HepG2 (cell line): ENCODE results near the gene COX7A2L. TPM values are rescaled to one million over a fixed set of nuclear protein-coding genes. Genes with fewer than 3 reads are reported as not detected.

Source experiments
- ATF7-NPFF ChIP-seq: sonication (generic); formaldehyde crosslinking; IDR thresholded peaks from 2 replicates; pipeline ENCODE4 v1.8.1; 2023; ENCODE audit warnings: mild to moderate bottlenecking, low read depth, missing genetic modification reagents, moderate library complexity
- BHLHE40 ChIP-seq: IDR thresholded peaks from 2 replicates; pipeline ENCODE4 v1.6.1; 2011; ENCODE audit warnings: low read length, improper control_type of control experiment
- BORCS8-MEF2B ChIP-seq: sonication (generic); formaldehyde crosslinking; IDR thresholded peaks from 2 replicates; pipeline ENCODE4 v1.8.0; 2022; ENCODE audit warnings: mild to moderate bottlenecking, missing genetic modification reagents
- BRD4 ChIP-seq: sonication (generic); formaldehyde crosslinking; IDR thresholded peaks from 2 replicates; pipeline ENCODE4 v1.4.0; 2020; ENCODE audit warnings: missing genetic modification reagents
- FOXO4 ChIP-seq: sonication (generic); formaldehyde crosslinking; conservative IDR thresholded peaks from 2 replicates; pipeline ENCODE4 v1.8.1; 2023; ENCODE audit warnings: missing genetic modification reagents
- GFI1 ChIP-seq: sonication (generic); formaldehyde crosslinking; IDR thresholded peaks from 2 replicates; pipeline ENCODE4 v1.5.0; 2020; ENCODE audit warnings: missing genetic modification reagents, mild to moderate bottlenecking, borderline replicate concordance
- JUND ChIP-seq: sonication (generic); formaldehyde crosslinking; IDR thresholded peaks from 2 replicates; pipeline ENCODE4 v1.8.0; 2022; ENCODE audit warnings: mild to moderate bottlenecking, missing genetic modification reagents
- RAD51 ChIP-seq: fragments of 450-650 bp; IDR thresholded peaks from 2 replicates; pipeline ENCODE4 v1.6.1; 2016; ENCODE audit warnings: borderline replicate concordance
- U2AF2 ChIP-seq: fragments of 200-400 bp; formaldehyde crosslinking; IDR thresholded peaks from 2 replicates; pipeline ENCODE4 v1.6.1; 2017; ENCODE audit warnings: low read depth, mild to moderate bottlenecking, low read length
- ZBTB39 ChIP-seq: sonication (generic); formaldehyde crosslinking; IDR thresholded peaks from 2 replicates; pipeline ENCODE4 v1.5.0; 2020; ENCODE audit warnings: missing genetic modification reagents
- ZMAT5 ChIP-seq: sonication (generic); formaldehyde crosslinking; IDR thresholded peaks from 2 replicates; pipeline ENCODE4 v1.5.0; 2020; ENCODE audit warnings: mild to moderate bottlenecking, low read depth, missing genetic modification reagents, borderline replicate concordance
- ZNF225 ChIP-seq: sonication (generic); formaldehyde crosslinking; IDR thresholded peaks from 2 replicates; pipeline ENCODE4 v1.4.0; 2020; ENCODE audit warnings: mild to moderate bottlenecking, missing genetic modification reagents
- ZNF264 ChIP-seq: sonication (generic); formaldehyde crosslinking; IDR thresholded peaks from 2 replicates; pipeline ENCODE4 v1.4.0; 2020; ENCODE audit warnings: missing genetic modification reagents
- ZNF282 ChIP-seq: fragments of 450-650 bp; IDR thresholded peaks from 2 replicates; pipeline ENCODE4 v1.6.1; 2018; ENCODE audit not compliant: partially characterized antibody
- ZNF33A ChIP-seq: sonication (generic); formaldehyde crosslinking; IDR thresholded peaks from 2 replicates; pipeline ENCODE4 v1.5.1; 2020; ENCODE audit warnings: missing genetic modification reagents, mild to moderate bottlenecking, moderate library complexity, borderline replicate concordance
- ZZZ3 ChIP-seq: sonication (generic); formaldehyde crosslinking; IDR thresholded peaks from 2 replicates; pipeline ENCODE4 v1.4.0; 2020; ENCODE audit warnings: missing genetic modification reagents, mild to moderate bottlenecking, borderline replicate concordance
- polyA plus RNA-seq, 8 experiments: library from polyadenylated mRNA; depleted of rRNA in 3 of 8; stranded (reverse) in 7 of 8; unstranded in 1 of 8; fragments of >200 nt; fragmentation: Illumina TruSeq in 4 of 8; extraction: Trizol in 4 of 8; gene quantifications; 2 replicates each; pipeline versions ENCODE4 v1.2.1 to v1.2.3, GENCODE V29; 2011 to 2016; ENCODE audit warnings: low read depth in 4 of 8, missing spikeins in 1 of 8, mixed read lengths in 1 of 8; ENCODE audit not compliant: insufficient read depth in 1 of 8
- total RNA-seq, 5 experiments: library from RNA; depleted of rRNA; stranded (reverse); fragments of >200 nt; fragmentation: Illumina TruSeq; extraction: Trizol; gene quantifications; 2 replicates each; pipeline ENCODE4 v1.2.3, GENCODE V29; 2016; ENCODE audit warnings: low read depth in 1 of 5
- TF ChIP-seq, protein P1 (sequence below): IDR thresholded peaks from 2 replicates; pipeline ENCODE4 v1.6.1; 2016
- TF ChIP-seq, protein P2 (sequence below): sonication (generic); formaldehyde crosslinking; IDR thresholded peaks from 2 replicates; pipeline ENCODE4 v1.5.1; 2020; ENCODE audit warnings: mild to moderate bottlenecking, missing genetic modification reagents
- TF ChIP-seq, protein P3 (sequence below): sonication (generic); formaldehyde crosslinking; IDR thresholded peaks from 2 replicates; pipeline ENCODE4 v1.4.0; 2020; ENCODE audit warnings: missing genetic modification reagents

Gene COX7A2L
- total and polyA plus RNA-seq, 2 of the 13 experiments (the other 11 are each of a cell fraction or from before 2014, with no cell fraction given), result 155 to 201 TPM

DNA sequence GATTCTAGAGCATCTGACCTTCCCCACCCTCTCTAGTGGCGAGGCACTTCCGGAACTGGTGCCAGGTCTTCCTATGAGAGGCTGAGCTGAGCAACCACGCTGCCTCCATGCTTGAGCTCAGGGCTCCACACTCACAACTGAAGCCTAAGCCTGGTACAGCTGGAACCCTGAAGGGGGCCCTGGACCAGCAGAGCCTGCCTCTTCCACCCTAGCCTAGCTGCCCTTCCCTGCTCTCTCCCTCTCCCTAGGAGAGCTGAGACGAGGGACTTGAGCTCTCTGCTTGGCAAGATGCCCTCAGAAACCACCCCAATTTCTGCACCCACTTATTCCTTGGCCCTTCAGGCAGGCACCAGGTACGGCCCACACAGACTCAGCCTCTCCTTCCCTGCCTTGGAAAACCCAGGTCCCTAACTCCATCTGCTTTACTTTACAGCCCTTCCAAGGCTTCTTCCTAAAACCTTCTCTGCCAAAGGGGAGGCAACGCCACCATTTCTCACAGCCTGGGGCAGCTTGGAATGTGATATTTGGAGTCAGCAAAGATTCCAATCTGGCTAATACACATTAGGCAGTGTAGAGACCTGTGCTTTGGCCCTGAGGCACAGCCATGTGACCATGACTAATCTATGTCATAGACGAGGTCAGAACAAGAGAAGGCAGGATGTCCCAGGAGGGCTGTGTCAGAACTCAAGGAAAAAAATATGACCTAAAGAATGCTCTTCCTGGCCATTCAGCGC is 18.8 kb downstream of the COX7A2L start (continued):
- no peak for TF ChIP-seq ZMAT5
- TF ChIP-seq ZNF282, result no peak
- TF ChIP-seq BHLHE40, result peak; percentile 20; the same call in 1 of the 2 replicates
- no peak for TF ChIP-seq U2AF2
- TF ChIP-seq, protein P1, sequence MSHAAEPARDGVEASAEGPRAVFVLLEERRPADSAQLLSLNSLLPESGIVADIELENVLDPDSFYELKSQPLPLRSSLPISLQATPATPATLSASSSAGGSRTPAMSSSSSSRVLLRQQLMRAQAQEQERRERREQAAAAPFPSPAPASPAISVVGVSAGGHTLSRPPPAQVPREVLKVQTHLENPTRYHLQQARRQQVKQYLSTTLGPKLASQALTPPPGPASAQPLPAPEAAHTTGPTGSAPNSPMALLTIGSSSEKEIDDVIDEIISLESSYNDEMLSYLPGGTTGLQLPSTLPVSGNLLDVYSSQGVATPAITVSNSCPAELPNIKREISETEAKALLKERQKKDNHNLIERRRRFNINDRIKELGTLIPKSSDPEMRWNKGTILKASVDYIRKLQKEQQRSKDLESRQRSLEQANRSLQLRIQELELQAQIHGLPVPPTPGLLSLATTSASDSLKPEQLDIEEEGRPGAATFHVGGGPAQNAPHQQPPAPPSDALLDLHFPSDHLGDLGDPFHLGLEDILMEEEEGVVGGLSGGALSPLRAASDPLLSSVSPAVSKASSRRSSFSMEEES, result peak; percentile 88
- no peak for TF ChIP-seq ZZZ3
- TF ChIP-seq GFI1 (CRISPR knock-in tag), result 0 out of 2 replicates have a peak, but pooled peaks have one; percentile 28
- no peak for TF ChIP-seq JUND (CRISPR knock-in tag)
- TF ChIP-seq ZBTB39 (CRISPR knock-in tag), result no peak
- TF ChIP-seq ZNF264 (CRISPR knock-in tag), result no peak
- TF ChIP-seq FOXO4 (CRISPR knock-in tag), result no peak
- TF ChIP-seq ZNF33A (CRISPR knock-in tag), result no peak
- peak; percentile 64; the same call in 1 of the 2 replicates for TF ChIP-seq BORCS8-MEF2B
- no peak for TF ChIP-seq ZNF225 (CRISPR knock-in tag)
- TF ChIP-seq BRD4, result no peak
- TF ChIP-seq, protein P2, sequence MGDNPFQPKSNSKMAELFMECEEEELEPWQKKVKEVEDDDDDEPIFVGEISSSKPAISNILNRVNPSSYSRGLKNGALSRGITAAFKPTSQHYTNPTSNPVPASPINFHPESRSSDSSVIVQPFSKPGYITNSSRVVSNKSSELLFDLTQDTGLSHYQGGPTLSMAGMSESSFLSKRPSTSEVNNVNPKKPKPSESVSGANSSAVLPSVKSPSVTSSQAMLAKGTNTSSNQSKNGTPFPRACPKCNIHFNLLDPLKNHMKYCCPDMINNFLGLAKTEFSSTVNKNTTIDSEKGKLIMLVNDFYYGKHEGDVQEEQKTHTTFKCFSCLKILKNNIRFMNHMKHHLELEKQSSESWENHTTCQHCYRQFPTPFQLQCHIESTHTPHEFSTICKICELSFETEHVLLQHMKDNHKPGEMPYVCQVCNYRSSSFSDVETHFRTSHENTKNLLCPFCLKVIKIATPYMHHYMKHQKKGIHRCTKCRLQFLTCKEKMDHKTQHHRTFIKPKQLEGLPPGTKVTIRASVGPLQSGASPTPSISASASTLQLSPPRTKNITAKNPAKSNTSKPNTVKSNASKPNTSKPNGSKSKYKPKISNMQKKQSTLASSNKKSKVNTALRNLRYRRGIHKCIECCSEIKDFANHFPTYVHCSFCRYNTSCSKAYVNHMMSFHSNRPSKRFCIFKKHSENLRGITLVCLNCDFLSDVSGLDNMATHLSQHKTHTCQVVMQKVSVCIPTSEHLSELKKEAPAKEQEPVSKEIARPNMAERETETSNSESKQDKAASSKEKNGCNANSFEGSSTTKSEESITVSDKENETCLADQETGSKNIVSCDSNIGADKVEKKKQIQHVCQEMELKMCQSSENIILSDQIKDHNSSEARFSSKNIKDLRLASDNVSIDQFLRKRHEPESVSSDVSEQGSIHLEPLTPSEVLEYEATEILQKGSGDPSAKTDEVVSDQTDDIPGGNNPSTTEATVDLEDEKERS (CRISPR knock-in tag), result peak; percentile 56; the same call in 1 of the 2 replicates
- TF ChIP-seq ATF7-NPFF, result peak; percentile 64; the same call in 1 of the 2 replicates
- peak; percentile 30; the same call in 1 of the 2 replicates for TF ChIP-seq RAD51
- TF ChIP-seq, protein P3, sequence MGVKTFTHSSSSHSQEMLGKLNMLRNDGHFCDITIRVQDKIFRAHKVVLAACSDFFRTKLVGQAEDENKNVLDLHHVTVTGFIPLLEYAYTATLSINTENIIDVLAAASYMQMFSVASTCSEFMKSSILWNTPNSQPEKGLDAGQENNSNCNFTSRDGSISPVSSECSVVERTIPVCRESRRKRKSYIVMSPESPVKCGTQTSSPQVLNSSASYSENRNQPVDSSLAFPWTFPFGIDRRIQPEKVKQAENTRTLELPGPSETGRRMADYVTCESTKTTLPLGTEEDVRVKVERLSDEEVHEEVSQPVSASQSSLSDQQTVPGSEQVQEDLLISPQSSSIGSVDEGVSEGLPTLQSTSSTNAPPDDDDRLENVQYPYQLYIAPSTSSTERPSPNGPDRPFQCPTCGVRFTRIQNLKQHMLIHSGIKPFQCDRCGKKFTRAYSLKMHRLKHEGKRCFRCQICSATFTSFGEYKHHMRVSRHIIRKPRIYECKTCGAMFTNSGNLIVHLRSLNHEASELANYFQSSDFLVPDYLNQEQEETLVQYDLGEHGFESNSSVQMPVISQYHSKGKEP (CRISPR knock-in tag), result no peak
